ENCODE measurements around the gene GLMN.

DNA sequence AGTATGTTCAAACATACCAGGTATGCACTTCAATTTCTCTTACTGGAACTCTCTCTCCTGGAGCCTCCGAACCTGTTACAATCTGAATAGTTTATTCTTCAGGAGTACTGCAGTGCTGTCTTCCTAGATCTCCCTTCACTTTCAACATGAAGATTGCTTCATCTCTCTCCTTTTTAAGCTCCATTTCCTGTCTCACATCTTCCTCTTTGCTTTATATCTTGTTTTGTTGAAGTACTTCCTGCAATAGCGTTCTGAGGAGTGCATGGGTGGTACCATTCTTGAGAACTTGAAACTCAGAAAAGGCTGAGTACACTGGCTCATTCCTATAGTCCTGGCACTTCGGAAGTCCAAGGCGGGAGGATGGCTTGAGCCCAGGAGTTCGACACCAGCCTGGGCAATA lies 96.8 kb downstream of the GLMN start:
- TF ChIP-seq CTCF (IDR thresholded peaks at IDR 0.05) = no peak
- no peak for TF ChIP-seq POLR2A (IDR thresholded peaks at IDR 0.05)
